H9 (cell line): ENCODE measurements around the gene ADAM11. TPM values are rescaled to one million over a fixed set of nuclear protein-coding genes. Genes with fewer than 3 reads are reported as not detected.
A peak's percentile ranks its signal among the peaks of the same experiment; 100 is the strongest.

Experiments
- DNase-seq: peaks from one replicate; pipeline ENCODE4 v3.0.0-alpha.2; 2017
- H2AFZ ChIP-seq: one replicate; pipeline ENCODE4 v1.6.1; 2013; ENCODE audit warnings: mild to moderate bottlenecking, low read length, control low read depth, moderate library complexity
- H2AK5ac ChIP-seq: 2 replicates; pipeline ENCODE4 v1.6.1; 2013; ENCODE audit warnings: low read length, control low read depth, mixed read lengths; ENCODE audit not compliant: insufficient read length
- H2BK120ac ChIP-seq: one replicate; pipeline ENCODE4 v1.6.1; 2013; ENCODE audit warnings: low read depth, mild to moderate bottlenecking, low read length, control low read depth, inconsistent platforms; ENCODE audit not compliant: poor library complexity, severe bottlenecking
- H2BK12ac ChIP-seq: 2 replicates; pipeline ENCODE4 v1.6.1; 2013; ENCODE audit warnings: low read length, control low read depth, mixed read lengths, low read depth; ENCODE audit not compliant: insufficient read length
- H2BK15ac ChIP-seq: 2 replicates; pipeline ENCODE4 v1.6.1; 2013; ENCODE audit warnings: low read depth, low read length, control low read depth
- H2BK20ac ChIP-seq: one replicate; pipeline ENCODE4 v1.6.1; 2013; ENCODE audit warnings: low read depth, mild to moderate bottlenecking, low read length, control low read depth, inconsistent platforms; ENCODE audit not compliant: poor library complexity, severe bottlenecking
- H2BK5ac ChIP-seq: 2 replicates; pipeline ENCODE4 v1.6.1; 2013; ENCODE audit warnings: low read length, control low read depth, mixed read lengths; ENCODE audit not compliant: insufficient read length
- H3K14ac ChIP-seq: 2 replicates; pipeline ENCODE4 v1.6.1; 2013; ENCODE audit warnings: low read length, control low read depth; ENCODE audit not compliant: insufficient read depth
- H3K18ac ChIP-seq: 2 replicates; pipeline ENCODE4 v1.6.1; 2013; ENCODE audit warnings: low read depth, mild to moderate bottlenecking, mixed read lengths, low read length, control low read depth; ENCODE audit not compliant: insufficient read length
- H3K23ac ChIP-seq: 2 replicates; pipeline ENCODE4 v1.6.1; 2013; ENCODE audit warnings: low read length, control low read depth, mixed read lengths, low read depth; ENCODE audit not compliant: insufficient read length
- H3K23me2 ChIP-seq: 2 replicates; pipeline ENCODE4 v1.6.1; 2013; ENCODE audit warnings: low read depth, mild to moderate bottlenecking, mixed read lengths, low read length, control low read depth; ENCODE audit not compliant: insufficient read length, poor library complexity, severe bottlenecking
- H3K27ac ChIP-seq: 2 replicates; pipeline ENCODE4 v1.5.1; 2013; ENCODE audit warnings: low read length, control low read depth, mixed read lengths, low read depth; ENCODE audit not compliant: insufficient read length
- H3K27me3 ChIP-seq: 2 replicates; pipeline ENCODE4 v1.6.1; 2013; ENCODE audit warnings: low read length, control low read depth, inconsistent platforms; ENCODE audit not compliant: insufficient read depth
- H3K4ac ChIP-seq: 2 replicates; pipeline ENCODE4 v1.6.1; 2013; ENCODE audit warnings: low read depth, mild to moderate bottlenecking, control low read depth, inconsistent platforms, low read length, moderate library complexity
- H3K4me1 ChIP-seq: 2 replicates; pipeline ENCODE4 v1.6.1; 2013; ENCODE audit warnings: low read length, control low read depth, inconsistent platforms; ENCODE audit not compliant: insufficient read depth
- H3K4me2 ChIP-seq: 2 replicates; pipeline ENCODE4 v1.6.1; 2013; ENCODE audit warnings: low read length, control low read depth, mixed read lengths; ENCODE audit not compliant: insufficient read length, insufficient read depth
- H3K56ac ChIP-seq: 2 replicates; pipeline ENCODE4 v1.6.1; 2013; ENCODE audit warnings: low read depth, mild to moderate bottlenecking, mixed read lengths, low read length, control low read depth; ENCODE audit not compliant: insufficient read length
- H3K79me1 ChIP-seq: 2 replicates; pipeline ENCODE4 v1.6.1; 2013; ENCODE audit warnings: low read depth, mild to moderate bottlenecking, moderate library complexity, low read length, control low read depth, inconsistent platforms; ENCODE audit not compliant: insufficient read depth, poor library complexity, severe bottlenecking
- H3K79me2 ChIP-seq: 2 replicates; pipeline ENCODE4 v1.6.1; 2013; ENCODE audit warnings: low read length, control low read depth, inconsistent platforms; ENCODE audit not compliant: insufficient read depth
- H3K9ac ChIP-seq: 2 replicates; pipeline ENCODE4 v1.6.1; 2013; ENCODE audit warnings: low read length, control low read depth, mixed read lengths; ENCODE audit not compliant: insufficient read length; ENCODE audit errors: extremely low read depth
- H3K9me3 ChIP-seq: one replicate; pipeline ENCODE4 v1.6.1; 2013; ENCODE audit warnings: low read depth, low read length, inconsistent platforms; ENCODE audit not compliant: control insufficient read depth
- H3T11ph ChIP-seq: one replicate; pipeline ENCODE4 v1.6.1; 2013; ENCODE audit warnings: mild to moderate bottlenecking, low read length, control low read depth, inconsistent platforms
- H4K20me1 ChIP-seq: one replicate; pipeline ENCODE4 v1.6.1; 2013; ENCODE audit not compliant: control insufficient read depth, insufficient read length, insufficient read depth
- H4K5ac ChIP-seq: 2 replicates; pipeline ENCODE4 v1.6.1; 2013; ENCODE audit warnings: low read depth, mild to moderate bottlenecking, mixed read lengths, low read length, control low read depth; ENCODE audit not compliant: insufficient read length
- H4K8ac ChIP-seq: replicated peaks from 2 replicates; pipeline ENCODE4 v1.6.1; 2013; ENCODE audit warnings: low read length, control low read depth, mixed read lengths, low read depth; ENCODE audit not compliant: insufficient read length
- H4K91ac ChIP-seq: 2 replicates; pipeline ENCODE4 v1.6.1; 2013; ENCODE audit warnings: low read depth, mild to moderate bottlenecking, moderate library complexity, mixed read lengths, low read length, control low read depth; ENCODE audit not compliant: insufficient read length
- H3K27ac Mint-ChIP-seq, 3 experiments: 2 replicates in 2 of 3; 3 replicates in 1 of 3; pipeline ENCODE4 v1.8.0; 2020 to 2021; ENCODE audit warnings: mixed read lengths in 3 of 3, mild to moderate bottlenecking in 1 of 3, moderate library complexity in 1 of 3
- H3K27me3 Mint-ChIP-seq: 2 replicates; pipeline ENCODE4 v1.8.0; 2021; ENCODE audit warnings: low read depth, mild to moderate bottlenecking, moderate library complexity, mixed read lengths
- H3K36me3 Mint-ChIP-seq, 3 experiments: 2 replicates in 2 of 3; 3 replicates in 1 of 3; pipeline ENCODE4 v1.8.0; 2020 to 2021; ENCODE audit warnings: low read depth in 3 of 3, mixed read lengths in 3 of 3; ENCODE audit not compliant: insufficient read depth in 1 of 3
- H3K4me1 Mint-ChIP-seq, 2 experiments: 2 replicates each; pipeline ENCODE4 v1.8.0; 2020; ENCODE audit warnings: mixed read lengths in 2 of 2
- H3K4me3 Mint-ChIP-seq, 2 experiments: 2 replicates in 1 of 2; 3 replicates in 1 of 2; pipeline ENCODE4 v1.8.0; 2020 to 2021; ENCODE audit warnings: mild to moderate bottlenecking in 2 of 2, mixed read lengths in 2 of 2, moderate library complexity in 1 of 2
- H3K9me3 Mint-ChIP-seq, 2 experiments: 2 replicates in 1 of 2; 3 replicates in 1 of 2; pipeline ENCODE4 v1.8.0; 2020; ENCODE audit warnings: mild to moderate bottlenecking in 2 of 2, mixed read lengths in 2 of 2, moderate library complexity in 1 of 2
- CTCF ChIP-seq: fragments of 200-600 bp; sonication (generic); conservative IDR thresholded peaks from 3 replicates; pipeline ENCODE4 v1.8.0; 2021; ENCODE audit warnings: antibody characterized with exemption, mild to moderate bottlenecking
- WGBS: extraction: QIAGEN DNeasy Blood & Tissue Kit; methylation state at CpG from one replicate; pipeline ENCODE4 v1.1.7; 2013; ENCODE audit warnings: missing lambda C conversion rate, low lambda C conversion rate, mixed read lengths; ENCODE audit not compliant: insufficient read length; ENCODE audit errors: extremely low coverage; 5-methylcytosine and 5-hydroxymethylcytosine counted together
- total RNA-seq: library from RNA; stranded (reverse); gene quantifications from 2 replicates; pipeline ENCODE4 v1.2.1, GENCODE V29; 2021

The ADAM11 gene
- total RNA-seq, 1 experiment from 2014 or later, result 4.6 TPM

- H2BK120ac ChIP-seq, result no peak overlapping the region
- no peak overlapping the region for H3K9ac ChIP-seq
- H3K27me3 ChIP-seq, result peaks cover 6% of the 10 kb centered on the region; the same call in 1 of the 2 replicates
- H3K18ac ChIP-seq, result no peak overlapping the region
- no peak overlapping the region for H4K8ac ChIP-seq
- H3K9me3 ChIP-seq, result no peaks in the 10 kb centered on the region
- H3K9me3 Mint-ChIP-seq, result no peaks in the 10 kb centered on the region; a peak in 1 of 5 replicates
- H2BK20ac ChIP-seq, result no peak overlapping the region
- no peaks in the 10 kb centered on the region for H3K4me1 ChIP-seq
- H3K27me3 Mint-ChIP-seq, result peaks cover 59% of the 10 kb centered on the region
- H3K14ac ChIP-seq, result no peak overlapping the region; the same call in 1 of the 2 replicates
- H3K4me1 Mint-ChIP-seq, result peaks cover 16 to 24% of the 10 kb centered on the region in 2 experiments
- H4K5ac ChIP-seq, result no peak overlapping the region
- no peaks in the 10 kb centered on the region for H3K36me3 Mint-ChIP-seq
- no peak overlapping the region for H2AK5ac ChIP-seq
- no peaks in the 10 kb centered on the region for H3K79me2 ChIP-seq
- no peak overlapping the region for H4K91ac ChIP-seq
- TF ChIP-seq CTCF, result no peak
- peak; percentile 29 for DNase-seq
- H2BK12ac ChIP-seq, result no peak overlapping the region
- H3K23ac ChIP-seq, result no peak overlapping the region
- no peaks in the 10 kb centered on the region for H3K79me1 ChIP-seq
- H3K56ac ChIP-seq, result no peak overlapping the region
- no peak overlapping the region for H3K27ac ChIP-seq
- WGBS, result no CpG with 5 or more reads among the region's 5 CpGs
- no peak overlapping the region for H3K4ac ChIP-seq
- no peak overlapping the region for H2BK15ac ChIP-seq
- no peaks in the 10 kb centered on the region for H4K20me1 ChIP-seq
- H3K4me3 Mint-ChIP-seq, result no peak overlapping the region
- no peak overlapping the region for H3K27ac Mint-ChIP-seq
- no peak overlapping the region for H3K4me2 ChIP-seq
- no peak overlapping the region for H2AFZ ChIP-seq
- no peak overlapping the region for H3T11ph ChIP-seq
- H2BK5ac ChIP-seq, result no peak overlapping the region
- peaks cover 7% of the 10 kb centered on the region for H3K23me2 ChIP-seq
These were observed 4.4 kb downstream of the ADAM11 start for GRCh38 chr17:44763170-44763569.
